Left renal pelvis (tissue), 4 donors: ENCODE results near the gene CCSER2. TPM values are rescaled to one million over a fixed set of nuclear protein-coding genes. Genes with fewer than 3 reads are reported as not detected.
"Not testable (repeated sequence)": the region's sequence is repeated elsewhere in the genome, so short reads cannot be mapped to it uniquely, and the experiment has no call there.

Experiments used
- DNase-seq, 4 donors: peaks; one replicate each; pipeline ENCODE4 v3.0.0-alpha.2; 2013; ENCODE audit warnings: low read depth in 4 of 4, low spot score in 3 of 4
- polyA plus RNA-seq, 4 donors: library from polyadenylated mRNA; unstranded; fragments of 120-200 nt; gene quantifications; one replicate each; pipeline ENCODE4 v1.2.1, GENCODE V29; 2013; ENCODE audit not compliant: insufficient read length in 4 of 4

The CCSER2 gene
- polyA plus RNA-seq, 4 donors: 26.2 to 37.1 (median 32.7) TPM

GRCh38 chr10:84440781-84441180, 112.4 kb downstream of the CCSER2 start:
- no peak for DNase-seq

GRCh38 chr10:84447701-84448400, 119.5 kb downstream of the CCSER2 start:
- DNase-seq: no peak

GRCh38 chr10:84449351-84449750, 121.0 kb downstream of the CCSER2 start:
- not testable (repeated sequence) for DNase-seq

DNA sequence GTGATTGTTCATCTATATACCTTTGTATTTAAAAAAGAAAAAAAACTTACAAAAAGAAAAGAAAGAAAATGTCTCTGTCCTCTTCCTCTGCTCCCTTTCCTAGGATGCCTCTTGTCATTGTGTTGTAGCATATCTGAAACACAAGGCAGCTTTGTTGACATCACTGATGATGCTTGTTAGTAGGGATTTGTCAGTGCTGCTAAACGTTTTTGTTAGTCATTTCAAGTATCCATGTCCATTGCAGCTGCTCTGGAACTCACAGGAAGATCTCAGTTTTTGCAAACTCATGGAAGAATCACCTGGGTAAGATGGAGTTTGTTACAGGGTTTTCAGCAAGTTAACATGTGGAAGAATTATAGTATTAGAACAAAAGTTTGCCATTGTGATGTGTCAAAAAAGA, 123.6 kb downstream of the CCSER2 start:
- DNase-seq: no peak

DNA sequence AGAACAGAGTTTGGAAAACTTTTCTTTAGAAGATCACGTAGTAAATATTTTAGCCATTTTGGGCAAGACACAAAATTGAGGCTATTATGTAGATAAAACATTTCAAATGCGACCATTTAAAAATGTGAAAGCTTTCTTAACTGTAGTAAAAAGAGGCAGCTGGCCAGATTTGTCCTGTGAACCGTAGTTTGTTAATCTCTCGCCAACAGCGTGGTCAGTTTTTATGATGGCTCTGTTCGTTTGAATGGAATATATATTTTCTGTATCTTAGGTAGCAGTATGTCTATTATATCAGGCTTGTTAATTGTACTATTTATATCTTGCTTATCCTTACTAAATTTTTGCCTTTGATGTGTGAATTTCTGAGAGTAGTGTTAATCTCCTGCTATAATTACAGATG, 124.9 kb downstream of the CCSER2 start:
- no peak for DNase-seq

- no peak for DNase-seq
Observed at GRCh38 chr10:84456126-84456525, 127.7 kb downstream of the CCSER2 start.

DNA sequence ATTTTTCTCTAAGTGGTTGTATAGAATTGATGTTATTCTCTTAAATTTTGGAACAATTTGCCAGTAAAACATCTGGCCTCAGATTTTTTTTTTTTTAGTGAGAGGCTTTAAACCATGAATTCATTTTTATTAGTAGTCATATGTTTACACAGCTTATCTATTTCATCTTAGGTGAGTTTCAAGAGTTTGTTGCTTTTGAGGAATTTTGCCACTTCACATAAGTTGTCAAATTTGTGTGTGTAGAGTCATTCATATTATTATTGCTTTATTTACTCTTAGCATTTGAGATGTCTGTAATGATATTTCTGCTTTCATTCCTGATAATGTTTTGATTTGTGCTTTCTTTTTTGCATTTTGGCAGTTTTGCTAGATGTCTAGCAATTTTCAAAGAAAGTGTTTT, 132.1 kb downstream of the CCSER2 start:
- DNase-seq: no peak

DNA sequence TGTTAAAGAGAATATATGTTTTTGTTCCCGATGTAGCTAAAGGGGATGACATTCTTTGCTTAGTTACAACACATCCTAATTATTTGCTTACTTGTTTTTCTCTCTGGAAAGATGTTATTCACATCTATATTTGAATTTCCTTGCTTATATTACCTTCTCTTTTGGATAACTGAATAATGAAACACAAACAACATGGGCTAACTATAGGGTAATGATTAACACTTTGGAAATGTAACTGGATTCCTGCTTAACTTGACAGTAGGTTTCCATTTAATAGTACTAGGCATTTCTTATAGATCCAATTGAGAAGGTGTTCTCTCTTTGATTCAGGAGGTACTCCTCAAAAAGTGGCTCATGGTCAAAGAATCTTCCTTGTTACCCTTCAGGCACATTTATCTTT, 141.1 kb downstream of the CCSER2 start:
- DNase-seq: peak in 1 of 4 donors; percentile 8

DNA sequence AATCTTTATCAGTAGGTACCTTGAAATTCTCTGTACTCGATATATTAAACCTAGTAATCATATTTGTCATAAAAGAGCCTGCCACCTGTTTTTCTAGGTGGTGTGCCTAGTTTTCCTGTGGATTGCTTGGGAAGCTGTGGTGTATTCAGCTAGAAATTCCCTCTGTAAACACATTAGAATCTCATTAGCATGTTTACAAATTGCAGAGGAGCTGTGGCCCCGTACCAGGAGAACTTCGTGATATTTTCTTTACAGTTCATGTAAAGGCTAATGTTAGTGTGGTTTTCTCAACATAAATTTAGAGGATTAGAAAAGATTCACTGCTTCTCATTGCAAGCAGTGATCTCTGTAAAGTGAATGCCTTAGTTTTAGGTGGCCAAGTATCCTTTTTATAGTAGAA, 144.7 kb downstream of the CCSER2 start:
- DNase-seq: no peak

GRCh38 chr10:84477398-84478128, 149.2 kb downstream of the CCSER2 start:
- DNase-seq: no peak

DNA sequence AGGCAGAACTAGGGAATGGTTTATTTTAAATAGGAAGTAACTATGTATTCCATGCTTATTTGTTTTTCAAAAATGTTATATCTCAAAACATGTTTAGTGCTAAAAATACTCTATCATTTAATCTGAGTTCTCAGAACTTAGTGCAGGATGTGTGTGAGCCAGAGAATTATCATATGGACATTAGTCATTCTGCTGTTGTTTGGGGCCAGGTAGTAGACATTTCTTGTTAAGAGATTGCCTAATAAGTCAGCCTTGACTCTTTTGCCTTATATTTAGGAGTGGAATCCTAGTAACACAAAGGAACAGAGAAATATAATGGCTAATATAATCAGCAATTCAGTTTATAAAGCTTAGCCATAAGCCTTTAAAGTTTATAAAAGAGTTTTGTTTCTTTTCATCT, 149.8 kb downstream of the CCSER2 start:
- no peak for DNase-seq

DNA sequence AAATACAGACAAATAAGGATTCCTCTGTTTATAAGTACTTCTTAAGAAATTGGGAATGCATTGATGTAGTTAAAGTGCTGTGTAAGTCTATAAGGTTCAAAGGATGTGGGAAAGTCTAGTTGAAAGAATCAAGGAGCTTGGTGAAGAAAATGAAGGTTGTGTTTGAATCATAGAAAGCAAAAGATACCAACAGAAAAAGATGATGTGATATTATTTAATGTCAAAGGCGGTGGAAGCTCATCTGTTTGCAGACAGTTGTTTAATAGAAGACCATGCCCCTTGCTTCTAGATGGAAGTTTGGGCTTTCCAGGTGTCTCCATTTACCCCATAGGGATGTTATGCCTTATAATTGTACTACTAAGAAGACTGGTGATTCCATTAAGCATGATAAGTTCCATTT, 150.3 kb downstream of the CCSER2 start:
- DNase-seq: no peak

- no peak for DNase-seq
Observed at GRCh38 chr10:84484541-84484940, 156.2 kb downstream of the CCSER2 start.

DNA sequence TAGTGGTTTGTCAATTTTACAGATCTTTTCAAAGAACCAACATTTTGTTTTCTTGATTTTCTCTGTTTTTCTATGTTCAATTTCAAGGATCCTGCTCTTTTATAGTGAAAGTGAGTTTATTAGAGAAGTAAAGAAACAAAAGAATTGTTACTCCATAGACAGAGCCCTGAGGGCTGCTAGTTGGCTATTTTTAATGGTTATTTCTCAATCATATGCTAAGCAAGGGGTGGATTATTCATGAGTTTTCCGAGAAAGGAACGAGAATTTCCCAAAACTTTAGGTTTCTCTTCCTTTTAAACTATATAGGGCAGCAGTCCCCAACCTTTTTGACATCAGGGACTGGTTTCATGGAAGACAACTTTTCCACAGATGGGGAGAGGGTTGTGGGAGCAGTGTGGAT, 165.0 kb downstream of the CCSER2 start:
- DNase-seq: no peak

- no peak for DNase-seq
Observed at GRCh38 chr10:84493951-84494848, 165.8 kb downstream of the CCSER2 start.

DNA sequence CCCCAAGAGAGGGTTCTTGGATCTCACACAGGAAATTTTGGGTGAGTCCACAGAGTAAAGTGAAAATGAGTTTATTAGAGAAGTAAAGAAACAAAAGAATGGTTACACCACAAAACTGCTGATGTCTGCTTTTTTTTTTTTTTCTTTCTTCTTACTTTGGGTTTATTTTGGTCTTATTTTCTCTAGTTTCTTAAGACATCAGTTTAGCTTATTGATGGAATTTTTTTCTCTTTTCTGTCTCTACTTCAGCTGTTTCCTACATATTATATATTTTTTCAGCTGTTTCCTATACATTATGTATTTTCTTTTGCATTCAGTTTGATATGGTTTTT, 166.4 kb downstream of the CCSER2 start:
- no peak for DNase-seq

- DNase-seq: no peak
Observed at GRCh38 chr10:84497978-84498377, 169.6 kb downstream of the CCSER2 start.

DNA sequence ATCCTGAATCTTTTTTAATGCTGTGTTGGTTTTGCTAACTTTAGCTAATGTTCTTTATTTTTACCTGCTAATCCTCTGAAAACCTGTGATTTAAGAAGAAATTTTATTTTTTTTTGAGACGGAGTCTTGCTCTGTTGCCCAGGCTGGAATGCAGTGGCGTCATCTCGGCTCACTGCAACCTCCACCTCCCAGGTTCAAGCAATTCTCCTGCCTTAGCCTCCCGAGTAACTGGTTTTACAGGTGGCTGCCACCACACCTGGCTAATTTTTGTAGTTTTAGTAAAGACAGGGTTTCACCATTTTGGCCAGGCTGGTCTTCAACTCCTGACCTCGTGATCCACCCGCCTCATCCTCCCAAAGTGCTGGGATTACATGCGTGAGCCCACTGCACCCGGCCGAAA, 170.7 kb downstream of the CCSER2 start:
- DNase-seq: not testable (repeated sequence)

DNA sequence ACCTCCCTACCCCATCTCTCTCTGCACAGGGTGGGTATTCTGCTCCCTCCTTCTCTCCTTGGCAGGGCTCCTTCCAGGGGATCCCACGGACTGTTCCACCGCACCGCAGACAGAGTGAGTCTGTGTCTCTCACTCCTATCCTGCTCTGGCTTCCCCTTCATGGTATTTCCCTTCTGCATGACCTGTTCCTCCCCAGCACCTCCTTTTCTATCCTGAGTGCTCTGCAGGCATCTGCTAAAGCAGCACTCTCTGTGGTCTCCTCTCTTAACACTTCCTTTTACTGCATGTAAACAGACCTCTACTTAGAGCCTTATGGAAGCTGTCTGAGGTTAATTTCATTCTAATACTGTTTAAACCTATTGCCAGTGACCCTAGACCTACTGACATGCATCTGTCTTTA, 171.5 kb downstream of the CCSER2 start:
- DNase-seq: no peak

GRCh38 chr10:84510121-84510520, 181.7 kb downstream of the CCSER2 start:
- DNase-seq: no peak

DNA sequence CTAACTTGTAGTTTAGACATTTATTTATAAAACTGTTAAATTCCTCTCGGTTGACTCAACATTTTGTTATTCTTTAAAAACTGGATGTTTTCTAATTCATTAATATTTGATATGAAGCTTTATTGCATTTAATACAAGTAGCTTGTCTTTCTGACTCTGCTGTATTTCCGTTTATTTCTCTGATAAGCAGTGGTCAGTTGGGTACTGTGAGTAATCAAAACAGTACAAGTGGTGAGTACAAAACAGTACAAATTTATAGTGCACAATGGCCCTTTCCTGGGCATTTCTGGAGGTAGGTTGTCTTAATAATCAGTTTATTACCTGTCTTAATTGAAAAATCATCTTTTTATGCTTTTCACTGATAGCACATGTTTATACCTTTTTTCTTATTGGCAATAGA, 182.7 kb downstream of the CCSER2 start:
- DNase-seq: no peak
